Bronchial smooth muscle cell (primary cell): ENCODE results near the gene TMEM95. TPM values are rescaled to one million over a fixed set of nuclear protein-coding genes. Genes with fewer than 3 reads are reported as not detected.

Experiments
- total RNA-seq: library from RNA; depleted of rRNA; stranded (reverse); fragments of >200 nt; gene quantifications from 2 replicates; pipeline ENCODE4 v1.2.1, GENCODE V29; 2014

TMEM95 gene, protein sequence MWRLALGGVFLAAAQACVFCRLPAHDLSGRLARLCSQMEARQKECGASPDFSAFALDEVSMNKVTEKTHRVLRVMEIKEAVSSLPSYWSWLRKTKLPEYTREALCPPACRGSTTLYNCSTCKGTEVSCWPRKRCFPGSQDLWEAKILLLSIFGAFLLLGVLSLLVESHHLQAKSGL
- not detected in 2 replicates for total RNA-seq

DNA sequence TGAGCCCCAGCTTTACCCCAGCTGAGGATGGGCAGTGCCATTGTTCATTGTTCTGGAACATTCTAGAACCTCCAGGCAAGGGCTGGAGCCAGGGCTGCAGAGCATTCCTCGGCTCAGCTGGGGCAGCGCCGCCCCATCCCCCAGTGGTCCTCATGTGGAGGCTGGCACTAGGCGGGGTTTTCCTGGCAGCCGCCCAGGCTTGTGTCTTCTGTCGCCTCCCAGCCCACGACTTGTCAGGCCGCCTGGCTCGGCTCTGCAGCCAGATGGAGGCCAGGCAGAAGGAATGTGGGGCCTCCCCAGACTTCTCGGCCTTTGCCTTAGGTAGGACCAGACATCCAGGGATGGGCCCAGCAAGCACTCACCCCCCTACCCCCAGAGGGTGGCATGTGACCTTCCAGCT is at the start of gene TMEM95:
Gene TMEM95, plus strand, starts transcription at position 104 of the 400 bp plus-strand sequence. Its CDS starts 49 bp downstream, at position 153.

DNA sequence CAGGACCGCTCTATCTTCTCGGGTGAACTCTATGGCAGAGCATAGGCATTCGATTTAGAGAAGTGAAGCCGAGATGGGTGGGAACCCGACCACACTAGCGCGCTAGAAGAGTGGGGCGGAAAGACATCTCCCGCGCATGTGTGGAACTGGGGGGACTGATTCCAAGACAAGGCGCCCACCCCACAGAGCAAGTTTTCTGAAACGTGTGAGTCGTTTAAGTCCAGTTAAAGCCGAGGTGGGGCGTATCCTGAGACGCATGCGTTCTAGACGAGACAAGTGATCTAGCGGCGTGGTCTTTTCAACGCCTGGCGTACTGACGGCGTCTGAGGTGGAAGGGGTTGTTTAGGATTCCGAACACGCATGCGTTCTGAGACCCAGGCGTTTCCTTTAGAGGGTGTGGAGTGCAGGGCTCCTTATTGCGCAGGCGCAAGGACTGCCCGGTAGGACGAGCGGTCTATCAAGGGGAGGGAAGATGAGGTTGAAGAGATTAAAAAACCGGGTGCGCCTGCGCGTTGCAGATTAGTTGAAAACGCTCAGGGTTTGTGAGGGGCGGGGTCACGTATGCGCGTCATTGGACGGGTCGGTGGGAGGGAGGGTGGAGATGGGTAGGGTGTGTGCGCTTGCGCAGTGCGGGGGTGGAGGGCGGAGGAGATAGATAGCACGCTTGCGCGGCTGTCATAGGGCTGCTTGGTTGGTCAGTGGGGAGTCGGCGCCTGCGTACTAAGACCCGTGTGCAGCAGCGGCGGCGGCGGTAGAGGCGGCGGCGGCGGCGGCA is 47.9 kb upstream of the TMEM95 start, which contains the start of gene EIF5A:
Gene EIF5A, plus strand, starts transcription at position 718 of the 775 bp plus-strand sequence. CDS start 2,008 bp downstream, outside the sequence.

DNA sequence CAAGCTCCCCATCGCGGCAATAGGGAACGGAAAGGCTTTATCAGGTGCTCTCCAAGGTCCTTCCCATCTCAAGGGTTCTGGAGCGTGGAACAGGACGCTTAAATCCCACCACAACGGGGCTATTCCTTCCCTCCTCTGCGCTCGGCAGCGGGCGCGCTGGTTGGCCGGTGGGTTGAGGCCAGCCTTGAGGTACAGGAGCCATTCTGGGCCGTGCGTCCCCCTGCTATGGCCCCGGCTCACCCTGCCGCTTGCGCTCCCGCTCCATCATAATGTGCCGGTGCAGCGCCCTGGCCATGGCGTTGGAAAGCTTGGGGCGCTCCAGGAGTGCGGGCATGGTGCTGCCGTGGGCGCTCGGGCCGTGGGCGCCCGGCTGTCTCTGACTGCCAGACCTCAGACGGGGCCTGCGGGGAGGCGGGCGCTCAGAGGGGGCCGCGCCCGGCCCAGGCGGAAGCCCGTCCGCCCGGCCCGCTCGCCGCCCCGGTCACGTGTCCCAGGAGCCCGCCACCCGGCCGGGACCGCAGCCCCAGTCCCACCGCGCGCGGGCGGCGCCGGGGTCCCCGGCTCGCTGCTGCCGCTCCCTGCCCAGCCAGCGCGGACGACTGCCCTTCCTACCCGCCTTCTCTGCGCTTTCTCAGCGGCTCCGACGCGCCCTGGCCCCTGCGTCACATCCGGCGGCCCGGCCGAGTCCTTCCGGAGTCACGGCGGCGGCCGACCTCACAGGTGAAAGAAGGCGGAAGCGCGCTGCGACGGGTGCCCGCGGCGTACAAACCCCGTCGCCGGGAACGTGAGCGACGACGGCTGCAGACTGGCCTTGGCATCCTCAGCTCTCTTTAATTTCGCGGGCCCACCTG is 40.0 kb upstream of the TMEM95 start, which contains the start of gene GPS2:
Gene GPS2, minus strand, starts transcription at position 642 of the 851 bp plus-strand sequence. Its CDS starts 308 bp downstream, at position 334.

DNA sequence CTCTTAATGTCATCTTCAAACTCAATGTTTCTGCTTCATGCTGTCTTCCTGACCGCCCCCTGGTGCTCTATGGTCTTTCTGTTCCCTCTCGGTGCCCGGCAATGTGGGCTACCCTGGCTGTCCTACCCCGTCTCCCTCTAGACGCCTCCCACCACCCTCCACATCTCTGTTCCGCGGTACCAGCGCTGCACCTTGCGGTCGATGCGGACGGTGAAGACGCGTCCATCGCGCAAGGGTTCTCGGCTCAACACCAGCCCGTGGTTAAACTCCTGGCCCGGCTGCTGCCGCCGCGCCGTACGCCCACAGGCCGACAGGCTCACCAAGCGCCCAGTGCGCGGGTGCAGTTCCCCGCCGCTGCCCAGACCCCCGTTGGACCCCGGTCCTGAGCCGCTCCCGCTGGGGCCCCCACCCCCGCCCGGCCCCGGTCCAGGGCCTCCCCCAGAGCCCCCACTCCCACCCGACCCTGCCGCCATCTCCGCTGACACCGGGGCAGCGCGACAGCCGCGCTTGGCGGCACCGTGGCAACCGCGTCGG is 26.0 kb upstream of the TMEM95 start, which contains the start of gene NEURL4:
Gene NEURL4, minus strand, starts transcription at position 496 of the 534 bp plus-strand sequence. Its CDS starts 23 bp downstream, at position 473.

DNA sequence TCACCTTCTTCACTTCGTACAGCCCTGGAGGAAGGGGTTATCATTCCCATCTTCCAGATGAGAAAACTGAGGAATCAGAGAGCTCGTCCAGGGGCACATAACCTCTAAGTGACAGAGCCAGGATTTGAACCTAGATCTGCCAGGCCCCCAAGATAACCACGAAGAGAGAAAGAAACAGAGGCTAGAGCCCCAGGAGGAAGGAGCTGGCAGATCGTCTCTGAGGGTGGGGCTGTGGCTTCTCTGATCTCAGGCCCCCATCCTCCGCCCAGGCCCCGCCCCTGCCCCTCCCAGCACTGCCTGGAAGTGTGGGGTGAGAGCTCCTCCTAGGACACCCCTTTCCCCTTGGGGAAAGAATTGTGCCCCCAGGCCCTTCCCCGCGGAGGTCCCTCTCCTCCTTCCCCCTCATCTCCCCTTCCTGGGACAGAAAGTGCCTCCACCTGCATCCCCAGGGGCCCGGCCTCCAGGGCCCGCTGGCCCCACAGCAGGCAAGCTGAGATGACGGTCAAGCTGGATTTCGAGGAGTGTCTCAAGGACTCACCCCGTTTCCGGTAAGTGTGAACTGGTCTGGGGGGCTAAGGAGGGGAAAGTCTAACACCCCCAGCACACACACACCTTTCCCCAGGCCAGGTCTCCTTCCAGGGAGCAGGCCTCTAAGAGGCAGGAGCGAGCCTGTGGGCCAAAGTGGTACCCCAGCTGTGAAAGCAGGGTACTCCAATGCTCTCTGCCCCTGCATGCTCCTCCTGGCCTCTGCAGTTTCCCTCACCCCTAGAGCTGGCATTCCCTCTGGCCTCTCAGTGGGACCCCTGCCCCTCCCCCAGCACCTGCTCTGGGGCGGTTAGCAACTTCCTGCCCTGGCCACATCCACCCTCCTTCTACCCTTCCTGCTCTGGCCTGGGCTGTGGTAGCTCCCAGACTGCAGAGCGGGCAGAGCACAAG is 18.4 kb upstream of the TMEM95 start, which contains the start of gene ACAP1:
Gene ACAP1, plus strand, starts transcription at position 290 of the 936 bp plus-strand sequence. Its CDS starts 206 bp downstream, at position 496.

DNA sequence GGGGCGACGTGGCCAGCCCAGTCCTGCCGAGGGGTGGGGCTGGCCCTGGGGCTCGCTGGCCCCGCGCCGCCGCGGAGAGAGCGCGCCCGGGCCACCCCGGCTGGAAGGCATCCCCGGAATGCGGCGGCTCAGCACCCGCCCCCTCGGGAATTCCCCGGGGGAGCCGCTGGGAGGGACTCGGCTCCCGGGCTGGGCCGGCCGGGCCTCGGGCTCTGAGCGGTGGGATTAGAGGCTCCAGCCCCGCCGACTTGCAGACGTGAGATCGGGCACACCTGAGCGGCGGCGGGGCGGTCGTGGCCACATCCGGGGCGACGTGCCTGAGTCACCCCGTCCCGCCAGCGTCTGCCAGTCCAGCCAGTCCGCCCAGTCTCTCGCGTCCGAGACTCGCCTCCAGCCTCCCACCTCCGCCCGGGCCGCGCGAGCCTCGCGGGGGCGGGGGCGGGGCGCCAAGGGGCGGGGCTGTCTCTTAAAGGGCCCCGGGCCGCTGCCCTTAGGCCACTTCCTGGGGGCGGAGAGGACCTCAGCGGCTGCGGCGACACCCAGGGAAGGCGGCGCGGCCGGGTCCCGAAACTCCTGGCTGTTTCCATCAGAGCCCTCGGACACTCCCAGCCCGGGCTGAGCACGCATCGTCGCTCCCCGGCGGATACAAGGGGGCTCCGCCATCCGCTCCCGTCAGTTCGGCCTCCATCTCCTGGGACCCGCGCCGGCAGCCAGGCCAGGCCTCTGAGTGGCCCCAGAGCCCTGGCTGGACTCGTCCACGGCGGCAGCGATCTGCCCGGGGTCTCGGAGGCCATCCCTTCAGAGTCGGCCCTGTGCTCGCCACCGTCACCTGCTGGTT is 3.1 kb upstream of the TMEM95 start, which contains the start of gene KCTD11:
Gene KCTD11, plus strand, starts transcription at position 498 of the 838 bp plus-strand sequence.

DNA sequence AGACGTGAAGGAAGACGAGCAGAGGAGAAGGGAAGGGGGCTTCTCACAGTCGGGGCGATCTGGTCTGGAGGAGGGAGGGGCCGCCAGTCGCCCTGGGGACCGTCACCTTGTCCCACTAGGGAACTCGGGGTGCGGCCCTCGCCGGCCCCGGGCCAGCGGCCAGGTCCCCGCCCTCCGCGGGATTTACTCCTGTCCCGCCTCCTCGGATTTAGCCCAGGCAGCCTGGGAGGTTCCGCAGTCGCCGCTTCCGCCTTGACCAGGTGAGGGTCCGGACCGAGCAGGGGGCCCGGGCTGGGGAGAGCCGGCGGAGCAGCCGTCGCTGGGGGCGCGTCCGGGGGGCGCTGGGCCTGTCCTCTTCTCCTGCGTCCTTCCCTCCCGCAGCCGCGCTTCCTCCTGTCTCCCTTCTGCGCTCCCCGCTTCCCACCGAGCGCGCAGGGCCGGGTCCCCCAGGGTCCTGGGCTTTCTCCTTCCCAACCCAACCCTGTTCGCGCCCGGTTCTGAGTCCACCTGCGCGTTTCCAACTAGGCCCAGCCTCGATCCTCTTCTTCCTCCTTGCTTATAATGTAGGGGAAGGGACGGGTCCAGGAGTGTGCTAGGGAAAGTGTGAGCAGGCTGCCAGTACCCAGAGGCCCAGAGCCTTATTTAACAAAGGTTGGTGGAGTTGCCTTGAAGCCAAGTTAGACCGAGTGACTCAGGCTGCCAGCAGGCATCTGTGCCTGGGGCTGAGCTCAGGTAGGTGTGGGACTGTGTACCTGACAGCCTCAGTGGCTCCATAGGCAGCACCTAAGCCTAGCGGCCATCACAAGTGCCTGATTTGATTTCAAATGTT is 26.1 kb downstream of the TMEM95 start, which contains the start of gene TNK1:
Gene TNK1, plus strand, starts transcription at position 235 of the 829 bp plus-strand sequence. CDS start 1,838 bp downstream, outside the sequence.

DNA sequence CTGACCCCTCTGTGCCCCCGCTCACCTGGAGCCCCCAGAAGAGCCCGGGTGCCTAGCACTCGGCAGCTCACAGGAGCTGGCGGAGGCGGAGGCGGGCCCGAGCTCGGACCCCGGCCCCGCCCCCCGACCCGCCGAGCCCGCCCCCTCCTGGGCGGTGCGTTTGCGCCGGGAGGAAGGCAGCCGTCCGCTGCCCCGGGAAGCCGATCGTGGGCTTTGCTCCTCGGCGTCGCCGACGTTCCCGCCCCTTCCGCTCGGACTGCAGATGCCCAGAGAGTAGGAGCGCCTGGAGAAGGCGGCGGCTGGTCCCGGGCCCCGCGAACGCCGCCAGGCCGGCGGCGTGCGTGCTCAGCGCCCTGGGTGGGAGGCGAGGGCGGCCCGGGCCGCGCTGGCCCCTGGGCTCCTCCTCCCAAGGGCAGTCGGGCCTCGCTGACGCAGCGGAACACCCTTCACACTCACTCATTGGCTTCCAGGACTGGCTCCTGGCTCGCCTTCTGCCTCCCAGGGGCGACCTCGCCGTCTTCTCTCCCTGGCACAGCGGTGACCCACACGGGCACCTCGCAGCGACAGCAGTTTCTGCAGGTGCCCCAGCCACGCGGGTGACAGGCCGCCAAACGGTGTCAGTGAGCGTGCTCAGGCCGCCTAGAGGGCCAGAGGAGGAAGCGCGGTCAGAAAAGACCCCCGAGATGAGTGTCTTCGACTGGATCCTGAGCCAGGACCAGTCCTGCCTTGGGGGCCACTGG is 39.7 kb downstream of the TMEM95 start, which contains the start of gene PLSCR3:
Gene PLSCR3, minus strand, starts transcription at position 74 of the 740 bp plus-strand sequence. CDS start 415 bp downstream, outside the sequence.

DNA sequence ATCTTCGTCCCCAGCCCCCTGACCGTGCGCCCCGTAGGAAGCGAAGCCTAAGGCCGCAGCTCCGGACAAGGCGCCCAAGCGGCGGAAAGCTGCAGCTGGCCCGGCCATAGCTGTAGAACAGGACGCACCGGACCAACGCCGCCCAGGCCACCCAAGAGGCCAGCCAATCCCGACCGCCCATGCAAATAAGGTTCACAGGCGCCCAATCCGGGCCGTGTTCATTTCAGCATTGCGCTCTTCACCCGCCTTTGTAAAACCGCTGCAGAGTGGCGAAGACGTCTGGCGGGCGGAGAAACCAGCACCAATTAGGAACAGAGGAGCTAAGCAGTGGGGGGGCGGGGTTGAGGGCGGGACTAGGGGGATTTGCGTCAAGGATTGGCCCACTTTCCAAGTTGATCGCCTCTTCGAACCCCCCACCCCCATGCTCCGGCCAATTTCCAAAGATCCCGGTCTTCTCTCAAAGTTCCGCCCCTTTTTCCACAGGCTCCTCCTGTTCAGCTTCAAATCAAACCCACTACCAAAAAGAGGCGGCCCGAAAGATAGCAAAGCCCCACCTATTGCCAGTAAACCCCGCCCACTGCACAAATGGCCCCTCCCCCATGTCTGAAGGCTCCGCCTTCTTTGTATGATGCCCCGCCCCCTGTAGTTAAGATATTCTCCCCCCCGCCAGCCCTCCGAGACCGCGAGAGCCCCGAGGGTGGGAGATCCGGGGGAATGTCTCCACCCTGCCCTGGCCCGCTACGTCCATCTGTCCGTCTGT is 49.2 kb downstream of the TMEM95 start, which contains the start of gene TMEM256:
Gene TMEM256, minus strand, starts transcription at position 121 of the 760 bp plus-strand sequence. Its CDS starts 13 bp downstream, at position 108.

Other genes with a start within 250 kb of the TMEM95 start
- gene ASGR2, start 240.3 kb upstream of the TMEM95 start, total RNA-seq, result not detected in 2 replicates
- 0.86 and 1.6 TPM in 2 replicates for gene ASGR1, start 175.8 kb upstream of the TMEM95 start, total RNA-seq
- gene DLG4, start 135.3 kb upstream of the TMEM95 start, total RNA-seq, result 14.3 and 16.3 TPM in 2 replicates
- gene ACADVL, start 135.2 kb upstream of the TMEM95 start, total RNA-seq, result 233 and 286 TPM in 2 replicates
- gene DVL2, start 120.6 kb upstream of the TMEM95 start, total RNA-seq, result 106 and 115 TPM in 2 replicates
- gene PHF23, start 115.7 kb upstream of the TMEM95 start, total RNA-seq, result 29.5 and 39.6 TPM in 2 replicates
- gene GABARAP, start 112.7 kb upstream of the TMEM95 start, total RNA-seq, result 192 and 205 TPM in 2 replicates
- 19.1 and 23.0 TPM in 2 replicates for gene CTDNEP1, start 103.4 kb upstream of the TMEM95 start, total RNA-seq
- gene ELP5, start 102.9 kb upstream of the TMEM95 start, total RNA-seq, result 19.9 and 22.9 TPM in 2 replicates
- 4.2 and 16.5 TPM in 2 replicates for gene CLDN7, start 92.7 kb upstream of the TMEM95 start, total RNA-seq
- 0.09 and 0.16 TPM in 2 replicates for gene SLC2A4, start 73.4 kb upstream of the TMEM95 start, total RNA-seq
- gene YBX2, start 60.5 kb upstream of the TMEM95 start, total RNA-seq, result 0.09 TPM in 1 of 2 replicates, not detected in the other
- gene EIF5A, start 47.5 kb upstream of the TMEM95 start, total RNA-seq, result 435 and 499 TPM in 2 replicates
- 22.5 and 47.1 TPM in 2 replicates for gene GPS2, start 39.8 kb upstream of the TMEM95 start, total RNA-seq
- 18.9 and 25.7 TPM in 2 replicates for gene NEURL4, start 25.8 kb upstream of the TMEM95 start, total RNA-seq
- 3.3 and 5.2 TPM in 2 replicates for gene ACAP1, start 18.6 kb upstream of the TMEM95 start, total RNA-seq
- gene KCTD11, start 3.0 kb upstream of the TMEM95 start, total RNA-seq, result 4.6 and 5.4 TPM in 2 replicates
- gene TNK1, start 25.9 kb downstream of the TMEM95 start, total RNA-seq, result 0.09 and 0.32 TPM in 2 replicates
- 15.5 and 15.9 TPM in 2 replicates for gene PLSCR3, start 39.4 kb downstream of the TMEM95 start, total RNA-seq
- 70.3 and 140 TPM in 2 replicates for gene TMEM256, start 48.9 kb downstream of the TMEM95 start, total RNA-seq
- 6.8 and 7.1 TPM in 2 replicates for gene NLGN2, start 52.7 kb downstream of the TMEM95 start, total RNA-seq
- gene SPEM1, start 65.2 kb downstream of the TMEM95 start, total RNA-seq, result 0.16 TPM in 1 of 2 replicates, not detected in the other
- not detected in 2 replicates for gene SPEM2, start 70.5 kb downstream of the TMEM95 start, total RNA-seq
- not detected in 2 replicates for gene SPEM3, start 73.7 kb downstream of the TMEM95 start, total RNA-seq
- 0.60 and 2.4 TPM in 2 replicates for gene TMEM102, start 80.3 kb downstream of the TMEM95 start, total RNA-seq
- gene FGF11, start 84.4 kb downstream of the TMEM95 start, total RNA-seq, result 1.0 and 1.1 TPM in 2 replicates
- gene CHRNB1, start 89.9 kb downstream of the TMEM95 start, total RNA-seq, result 8.8 and 10.1 TPM in 2 replicates
- gene ZBTB4, start 124.5 kb downstream of the TMEM95 start, total RNA-seq, result 12.5 and 16.4 TPM in 2 replicates
- gene SLC35G6, start 126.3 kb downstream of the TMEM95 start, total RNA-seq, result not detected in 2 replicates
- 107 and 113 TPM in 2 replicates for gene POLR2A, start 129.2 kb downstream of the TMEM95 start, total RNA-seq
- gene TNFSF12, start 193.9 kb downstream of the TMEM95 start, total RNA-seq, result 7.3 and 9.1 TPM in 2 replicates
- 0.34 and 1.7 TPM in 2 replicates for gene TNFSF13, start 203.6 kb downstream of the TMEM95 start, total RNA-seq
- gene SENP3, start 206.8 kb downstream of the TMEM95 start, total RNA-seq, result 51.1 and 54.5 TPM in 2 replicates
- gene CD68, start 224.5 kb downstream of the TMEM95 start, total RNA-seq, result 21.0 and 27.6 TPM in 2 replicates
- 36.7 and 48.5 TPM in 2 replicates for gene MPDU1, start 228.7 kb downstream of the TMEM95 start, total RNA-seq
- 0.17 and 0.32 TPM in 2 replicates for gene SOX15, start 234.9 kb downstream of the TMEM95 start, total RNA-seq